ENCODE results near the gene LRCH1.
A peak's percentile ranks its signal among the peaks of the same experiment; 100 is the strongest.

The LRCH1 gene

DNA sequence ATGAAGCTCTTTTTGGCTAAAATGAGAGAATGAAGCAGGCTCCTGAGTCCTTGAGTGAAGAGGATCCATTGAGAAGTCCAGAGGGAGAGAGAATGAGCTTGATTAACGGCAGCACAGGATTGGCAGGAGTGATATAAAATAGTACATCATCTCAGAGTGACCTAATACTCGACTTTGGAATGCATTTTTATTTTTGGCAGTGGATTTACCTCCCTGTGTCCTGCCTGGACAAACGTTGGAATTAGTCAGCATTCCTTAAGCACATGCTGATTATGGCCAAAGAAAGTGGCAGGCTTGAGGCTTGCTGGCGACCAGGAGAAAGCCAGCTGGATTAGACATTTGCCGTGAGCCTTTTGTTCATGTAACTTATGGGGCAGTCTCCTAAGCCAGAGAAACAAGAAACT is 22.9 kb downstream of the LRCH1 start:
- Histone ChIP-seq H4K20me1 (ENCODE audit: insufficient read depth, low read length) (peaks cover 87% of the 10 kb centered on the region), H3K27ac (ENCODE audit: low read length) (no peak overlapping the region), H3K36me3 (ENCODE audit: insufficient read depth, low read length) (peaks cover 21% of the 10 kb centered on the region), H3K4me3 (ENCODE audit: low read depth in 1 of 2, low read length in 2 of 2) (no peak overlapping the region), H3K4me1 (ENCODE audit: insufficient read depth, low read length) (no peaks in the 10 kb centered on the region), H3K27me3 (ENCODE audit: insufficient read depth, low read length, poor library complexity) (no peaks in the 10 kb centered on the region), H3K9me3 (ENCODE audit: insufficient read depth, low read length, severe bottlenecking) (no peaks in the 10 kb centered on the region), H3K4me2 (ENCODE audit: insufficient read depth, low read length) (no peak overlapping the region), H3K79me2 (ENCODE audit: insufficient read depth, low read length) (peaks cover 98% of the 10 kb centered on the region), H2AFZ (ENCODE audit: low read depth, low read length) (no peak overlapping the region), H3K9ac (ENCODE audit: low read depth, low read length) (no peak overlapping the region)
- no peak for DNase-seq
- ATAC-seq (ENCODE audit: insufficient read depth, low read depth) = no peak
- no peak for TF ChIP-seq EZH2 (IDR thresholded peaks at IDR 0.05; ENCODE audit: borderline replicate concordance, low read depth, low read length, severe bottlenecking)

DNA sequence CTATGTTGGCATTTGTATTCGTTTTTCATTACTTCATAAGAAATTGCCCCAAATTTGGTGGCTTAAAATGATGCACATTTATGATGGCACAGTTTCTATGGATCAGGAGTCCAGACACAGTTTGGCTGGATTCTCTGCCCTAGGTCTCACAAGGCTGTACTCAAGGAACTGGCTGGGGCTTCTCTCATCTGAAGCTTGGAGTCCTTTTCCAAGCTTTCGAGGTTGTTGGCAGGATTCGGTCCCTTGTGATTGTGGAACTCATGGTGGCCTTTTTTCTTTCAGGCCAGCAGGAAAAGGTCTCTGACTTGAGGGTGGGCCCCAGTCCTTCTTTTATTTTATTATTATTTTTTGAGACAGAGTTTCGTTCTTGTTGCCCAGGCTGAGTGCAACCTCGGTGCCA is 23.8 kb downstream of the LRCH1 start:
- H4K20me1 ChIP-seq (ENCODE audit: insufficient read depth, low read length) = peaks cover 88% of the 10 kb centered on the region
- H3K9me3 ChIP-seq (ENCODE audit: insufficient read depth, low read length, severe bottlenecking) = no peaks in the 10 kb centered on the region
- no peak overlapping the region for H2AFZ ChIP-seq (ENCODE audit: low read depth, low read length)
- peaks cover 15% of the 10 kb centered on the region; the same call in 1 of the 2 replicates for H3K36me3 ChIP-seq (ENCODE audit: insufficient read depth, low read length)
- H3K79me2 ChIP-seq (ENCODE audit: insufficient read depth, low read length) = peaks cover 98% of the 10 kb centered on the region
- ATAC-seq (ENCODE audit: insufficient read depth, low read depth) (no peak), DNase-seq (no peak)
- no peaks in the 10 kb centered on the region for H3K4me1 ChIP-seq (ENCODE audit: insufficient read depth, low read length)
- H3K27me3 ChIP-seq (ENCODE audit: insufficient read depth, low read length, poor library complexity) = no peaks in the 10 kb centered on the region
- TF ChIP-seq EZH2 (IDR thresholded peaks at IDR 0.05; ENCODE audit: borderline replicate concordance, low read depth, low read length, severe bottlenecking) = no peak
- TF ChIP-seq, protein P1, sequence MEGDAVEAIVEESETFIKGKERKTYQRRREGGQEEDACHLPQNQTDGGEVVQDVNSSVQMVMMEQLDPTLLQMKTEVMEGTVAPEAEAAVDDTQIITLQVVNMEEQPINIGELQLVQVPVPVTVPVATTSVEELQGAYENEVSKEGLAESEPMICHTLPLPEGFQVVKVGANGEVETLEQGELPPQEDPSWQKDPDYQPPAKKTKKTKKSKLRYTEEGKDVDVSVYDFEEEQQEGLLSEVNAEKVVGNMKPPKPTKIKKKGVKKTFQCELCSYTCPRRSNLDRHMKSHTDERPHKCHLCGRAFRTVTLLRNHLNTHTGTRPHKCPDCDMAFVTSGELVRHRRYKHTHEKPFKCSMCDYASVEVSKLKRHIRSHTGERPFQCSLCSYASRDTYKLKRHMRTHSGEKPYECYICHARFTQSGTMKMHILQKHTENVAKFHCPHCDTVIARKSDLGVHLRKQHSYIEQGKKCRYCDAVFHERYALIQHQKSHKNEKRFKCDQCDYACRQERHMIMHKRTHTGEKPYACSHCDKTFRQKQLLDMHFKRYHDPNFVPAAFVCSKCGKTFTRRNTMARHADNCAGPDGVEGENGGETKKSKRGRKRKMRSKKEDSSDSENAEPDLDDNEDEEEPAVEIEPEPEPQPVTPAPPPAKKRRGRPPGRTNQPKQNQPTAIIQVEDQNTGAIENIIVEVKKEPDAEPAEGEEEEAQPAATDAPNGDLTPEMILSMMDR (IDR thresholded peaks at IDR 0.05; ENCODE audit: borderline replicate concordance, extremely low read depth, low read length, poor library complexity, severe bottlenecking) = no peak
- H3K27ac ChIP-seq (ENCODE audit: low read length) = no peak overlapping the region
- no peak overlapping the region for H3K9ac ChIP-seq (ENCODE audit: low read depth, low read length)
- no peak overlapping the region for H3K4me3 ChIP-seq (ENCODE audit: low read depth in 1 of 2, low read length in 2 of 2)
- no peak overlapping the region for H3K4me2 ChIP-seq (ENCODE audit: insufficient read depth, low read length)

DNA sequence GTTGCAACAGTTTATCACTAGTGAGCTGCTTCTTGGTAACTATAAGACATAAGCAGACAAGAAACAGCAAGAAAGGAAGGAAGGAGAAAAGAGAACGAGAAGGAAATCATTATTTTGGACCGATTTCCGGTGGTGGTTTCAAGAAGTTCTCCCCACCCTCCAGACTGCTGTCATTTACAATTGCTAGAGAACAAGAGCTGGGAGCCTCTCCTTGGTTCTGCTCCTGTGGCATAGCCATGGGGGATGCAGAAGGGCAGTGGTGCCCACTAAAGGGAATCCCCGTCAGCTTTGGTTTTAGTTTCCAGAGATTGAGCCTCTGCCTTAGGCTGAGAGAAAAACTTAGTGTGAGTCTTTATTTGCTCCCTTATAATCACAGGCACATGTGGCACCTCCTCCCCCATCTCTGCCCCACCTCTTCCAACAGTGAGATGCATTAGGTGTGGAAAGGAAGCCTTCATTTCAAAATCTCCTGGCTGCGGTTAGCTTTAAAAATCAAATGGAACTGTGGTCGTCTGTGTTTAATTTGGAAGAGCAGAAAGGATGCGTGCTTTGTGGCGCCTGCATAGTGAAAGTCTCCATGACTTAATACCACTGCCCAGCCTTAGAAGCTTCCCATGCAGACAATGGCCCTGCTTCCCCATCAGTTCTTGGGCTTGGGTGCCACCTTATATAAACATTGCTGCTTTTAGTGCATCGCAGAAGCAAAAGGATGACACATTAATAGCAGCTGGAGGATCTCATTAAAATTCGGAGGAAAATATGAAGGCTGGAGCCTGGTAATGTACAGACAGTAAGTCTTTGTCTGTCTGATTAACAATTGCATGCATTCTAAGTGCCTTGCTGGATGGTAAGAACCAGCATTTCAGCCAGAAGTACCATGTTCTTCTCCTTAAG is 25.0 kb downstream of the LRCH1 start:
- H3K27me3 ChIP-seq (ENCODE audit: insufficient read depth, low read length, poor library complexity) = no peaks in the 10 kb centered on the region
- TF ChIP-seq EZH2 (IDR thresholded peaks at IDR 0.05; ENCODE audit: borderline replicate concordance, low read depth, low read length, severe bottlenecking) = no peak
- TF ChIP-seq, protein P1 (IDR thresholded peaks at IDR 0.05; ENCODE audit: borderline replicate concordance, extremely low read depth, low read length, poor library complexity, severe bottlenecking) = no peak
- DNase-seq = peak; percentile 44
- peaks cover 98% of the 10 kb centered on the region for H3K79me2 ChIP-seq (ENCODE audit: insufficient read depth, low read length)
- no peak overlapping the region for H3K4me2 ChIP-seq (ENCODE audit: insufficient read depth, low read length)
- no peak overlapping the region for H3K27ac ChIP-seq (ENCODE audit: low read length)
- no peaks in the 10 kb centered on the region for H3K4me1 ChIP-seq (ENCODE audit: insufficient read depth, low read length)
- H3K4me3 ChIP-seq (ENCODE audit: low read depth in 1 of 2, low read length in 2 of 2) = no peak overlapping the region
- H3K9ac ChIP-seq (ENCODE audit: low read depth, low read length) = no peak overlapping the region
- H2AFZ ChIP-seq (ENCODE audit: low read depth, low read length) = no peak overlapping the region
- H3K9me3 ChIP-seq (ENCODE audit: insufficient read depth, low read length, severe bottlenecking) = no peaks in the 10 kb centered on the region
- H3K36me3 ChIP-seq (ENCODE audit: insufficient read depth, low read length) = peaks cover 15% of the 10 kb centered on the region; the same call in 1 of the 2 replicates
- ATAC-seq (ENCODE audit: insufficient read depth, low read depth) = peak; percentile 73
- peaks cover 81% of the 10 kb centered on the region for H4K20me1 ChIP-seq (ENCODE audit: insufficient read depth, low read length)

DNA sequence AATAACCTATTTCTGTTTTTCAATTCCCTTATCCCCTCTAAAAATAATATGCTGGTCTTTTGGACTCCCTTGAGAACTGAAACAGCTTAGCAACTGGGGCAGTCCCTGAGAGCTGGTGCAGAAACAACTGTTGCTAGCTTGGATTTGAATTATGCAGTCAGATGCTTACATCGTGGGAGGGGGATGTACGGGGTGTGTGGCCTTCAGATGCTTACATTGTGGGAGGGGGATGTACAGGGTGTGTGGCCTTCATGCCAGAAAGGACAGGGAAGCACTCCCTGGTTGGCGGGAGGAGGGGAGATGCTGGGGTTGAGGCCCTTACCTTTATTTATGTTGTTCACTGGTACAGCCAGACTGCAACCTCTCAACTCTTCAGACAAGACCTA is 25.6 kb downstream of the LRCH1 start:
- Histone ChIP-seq H3K36me3 (ENCODE audit: insufficient read depth, low read length) (peaks cover 15% of the 10 kb centered on the region; the same call in 1 of the 2 replicates), H2AFZ (ENCODE audit: low read depth, low read length) (no peak overlapping the region), H4K20me1 (ENCODE audit: insufficient read depth, low read length) (peaks cover 80% of the 10 kb centered on the region), H3K9ac (ENCODE audit: low read depth, low read length) (no peak overlapping the region), H3K4me2 (ENCODE audit: insufficient read depth, low read length) (no peak overlapping the region), H3K27ac (ENCODE audit: low read length) (no peak overlapping the region), H3K9me3 (ENCODE audit: insufficient read depth, low read length, severe bottlenecking) (no peaks in the 10 kb centered on the region), H3K4me3 (ENCODE audit: low read depth in 1 of 2, low read length in 2 of 2) (no peak overlapping the region), H3K79me2 (ENCODE audit: insufficient read depth, low read length) (peaks cover 98% of the 10 kb centered on the region), H3K27me3 (ENCODE audit: insufficient read depth, low read length, poor library complexity) (no peaks in the 10 kb centered on the region), H3K4me1 (ENCODE audit: insufficient read depth, low read length) (no peaks in the 10 kb centered on the region)
- no peak for DNase-seq
- ATAC-seq (ENCODE audit: insufficient read depth, low read depth) = no peak
- TF ChIP-seq, protein P1 (IDR thresholded peaks at IDR 0.05; ENCODE audit: borderline replicate concordance, extremely low read depth, low read length, poor library complexity, severe bottlenecking) = no peak
- no peak for TF ChIP-seq EZH2 (IDR thresholded peaks at IDR 0.05; ENCODE audit: borderline replicate concordance, low read depth, low read length, severe bottlenecking)
